Stimulated activated CD8-positive, alpha-beta memory T cell treated with anti-CD3 and anti-CD28 coated beads, Interleukin-4, amount 100 ng/mL, for 48 hours (primary cell): ENCODE data around the gene DLG2.

Experiments
- DNase-seq: peaks from one replicate; pipeline ENCODE4 v3.0.0-alpha.2; 2020

DLG2 gene

DNA sequence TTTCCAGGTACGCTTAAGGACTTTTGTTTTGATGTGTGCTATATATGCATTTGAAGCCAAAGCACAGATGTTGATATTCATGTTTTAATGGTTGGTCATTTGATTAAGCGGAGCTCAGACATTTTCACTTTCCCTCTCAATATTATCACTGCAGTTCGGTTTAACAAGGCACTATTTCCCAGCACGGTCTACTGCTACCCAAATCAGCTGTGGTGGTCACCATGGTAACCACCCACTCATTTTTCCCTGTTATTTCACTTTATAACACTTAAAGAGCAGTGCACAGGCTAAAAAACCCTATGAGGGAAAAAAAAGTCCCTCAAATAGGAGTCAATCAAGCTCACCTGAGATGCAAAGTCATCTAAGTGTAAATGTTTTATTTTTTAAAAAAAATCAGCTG, 1901.4 kb downstream of the DLG2 start:
- DNase-seq: no peak

DNA sequence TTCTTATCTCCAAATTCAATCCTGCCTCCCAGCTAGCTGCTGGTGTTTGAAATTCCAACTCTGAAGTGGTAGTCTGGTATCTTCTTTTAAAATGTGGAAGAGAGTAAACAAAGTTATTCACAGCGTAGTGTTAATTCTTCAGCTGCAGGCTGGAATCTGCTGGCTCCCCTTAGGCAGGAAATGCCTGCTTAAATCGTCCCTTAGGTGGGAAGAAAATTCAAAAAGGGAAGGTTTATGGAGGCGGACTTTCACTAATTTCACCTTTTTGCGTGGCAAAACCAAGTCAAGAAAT, 1901.9 kb downstream of the DLG2 start:
- no peak for DNase-seq

DNA sequence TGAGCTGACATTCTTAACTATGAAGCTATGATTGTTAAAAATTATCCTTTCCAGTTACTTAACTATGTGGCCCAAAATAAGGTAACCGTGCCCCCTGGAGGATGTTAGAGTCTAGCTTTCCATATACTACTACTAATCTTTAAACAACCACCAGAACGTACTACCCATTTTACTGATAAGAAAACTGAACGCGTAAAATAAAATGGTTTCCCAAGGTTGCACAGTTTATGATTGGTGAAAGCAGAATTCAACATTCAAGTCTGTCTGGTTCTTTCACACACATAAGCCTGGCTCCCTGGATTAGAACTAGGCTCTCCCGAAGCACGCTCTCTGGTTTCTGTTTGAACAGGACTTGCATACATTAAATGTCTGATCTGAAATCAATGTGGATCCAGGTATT, 1903.1 kb downstream of the DLG2 start:
- no peak for DNase-seq

DNA sequence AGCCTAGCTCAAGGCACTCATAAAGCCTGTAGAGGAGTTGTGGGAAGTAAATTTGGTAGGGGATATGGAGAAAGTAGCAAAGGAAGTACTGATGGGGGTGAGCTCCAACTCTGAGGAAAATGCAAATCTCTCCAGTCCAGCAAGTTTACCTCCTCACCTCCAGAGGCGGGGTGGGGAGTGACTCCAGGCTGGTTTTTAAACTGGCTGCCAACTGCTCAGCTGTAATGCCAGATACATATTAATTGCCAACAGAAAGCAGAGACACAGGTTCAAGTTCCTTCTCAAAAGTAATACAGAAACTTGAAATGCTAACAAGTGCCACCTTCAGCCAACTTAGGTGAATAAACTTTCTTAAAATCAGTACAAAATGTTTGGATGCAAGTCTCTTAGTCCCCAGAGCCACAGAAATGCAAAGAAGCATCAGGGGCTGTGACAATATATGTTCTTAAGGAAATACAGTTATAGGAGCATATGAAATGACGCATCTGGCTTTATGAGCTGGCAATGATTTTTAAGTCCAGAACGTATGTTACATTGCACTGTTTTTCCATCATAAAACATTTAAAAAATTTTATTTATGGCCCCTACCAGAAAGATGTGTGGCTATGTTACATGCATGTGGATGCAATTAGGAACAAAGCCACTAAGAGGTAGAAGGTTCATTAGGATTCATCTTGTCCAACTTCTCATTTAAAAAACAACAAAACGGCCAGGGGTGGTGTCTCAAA, 1904.6 kb downstream of the DLG2 start:
- no peak for DNase-seq

DNA sequence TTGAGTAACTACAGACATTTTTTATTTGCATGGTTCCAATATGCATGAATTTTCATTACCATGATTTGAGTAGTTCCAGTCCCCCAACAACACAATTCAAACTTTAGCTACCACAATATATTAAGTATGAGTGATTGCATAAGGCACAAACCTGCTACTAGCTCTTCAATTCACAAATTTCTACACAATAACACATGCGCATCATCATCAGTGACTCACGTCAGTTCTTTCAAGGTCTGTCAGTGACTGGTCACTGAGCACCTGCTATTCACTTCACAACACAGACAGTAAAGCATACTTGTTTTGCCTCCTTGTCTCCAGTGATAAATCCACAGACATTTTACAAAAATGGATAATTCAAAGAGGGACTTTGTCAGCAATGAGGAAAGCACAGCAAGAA, 1905.9 kb downstream of the DLG2 start:
- no peak for DNase-seq

DNA sequence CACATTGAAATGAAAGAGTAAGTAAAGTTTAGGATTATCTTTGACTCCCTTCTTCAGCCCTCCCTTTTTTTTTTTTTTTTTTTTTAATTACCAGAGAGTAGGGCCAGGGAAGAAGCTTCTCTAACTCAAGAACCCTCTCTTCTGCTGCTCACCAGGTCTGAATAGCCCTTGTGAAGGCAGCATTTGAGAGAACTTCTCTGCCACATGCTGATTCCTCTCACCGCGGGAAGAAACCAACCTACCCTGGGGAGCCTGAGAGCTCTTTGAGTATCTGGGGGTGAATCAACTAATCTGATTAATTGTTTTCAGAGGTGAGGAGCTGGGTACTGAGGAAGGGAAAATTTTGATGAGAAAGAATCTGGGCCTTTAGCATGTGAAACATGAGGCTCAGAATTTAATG, 1906.5 kb downstream of the DLG2 start:
- no peak for DNase-seq

DNA sequence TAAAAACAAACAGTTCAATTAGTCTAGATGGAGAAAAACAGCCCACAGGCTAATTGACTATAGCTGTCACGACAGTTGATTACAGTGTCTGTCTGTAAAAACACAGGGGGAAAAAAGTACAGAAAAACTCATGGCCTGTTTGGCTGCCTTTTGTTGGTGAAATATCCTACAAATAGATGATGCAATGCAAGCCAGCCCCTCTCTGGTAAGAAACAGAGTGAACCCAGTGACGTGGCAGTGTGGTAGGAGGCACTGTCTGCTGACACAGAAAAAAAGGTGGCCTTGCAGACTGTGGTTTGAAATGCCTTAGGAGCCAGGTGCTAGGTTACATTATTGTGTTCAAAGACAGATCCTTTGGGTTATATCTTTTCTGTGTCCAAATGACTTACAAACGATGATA, 1909.6 kb downstream of the DLG2 start:
- DNase-seq: no peak

DNA sequence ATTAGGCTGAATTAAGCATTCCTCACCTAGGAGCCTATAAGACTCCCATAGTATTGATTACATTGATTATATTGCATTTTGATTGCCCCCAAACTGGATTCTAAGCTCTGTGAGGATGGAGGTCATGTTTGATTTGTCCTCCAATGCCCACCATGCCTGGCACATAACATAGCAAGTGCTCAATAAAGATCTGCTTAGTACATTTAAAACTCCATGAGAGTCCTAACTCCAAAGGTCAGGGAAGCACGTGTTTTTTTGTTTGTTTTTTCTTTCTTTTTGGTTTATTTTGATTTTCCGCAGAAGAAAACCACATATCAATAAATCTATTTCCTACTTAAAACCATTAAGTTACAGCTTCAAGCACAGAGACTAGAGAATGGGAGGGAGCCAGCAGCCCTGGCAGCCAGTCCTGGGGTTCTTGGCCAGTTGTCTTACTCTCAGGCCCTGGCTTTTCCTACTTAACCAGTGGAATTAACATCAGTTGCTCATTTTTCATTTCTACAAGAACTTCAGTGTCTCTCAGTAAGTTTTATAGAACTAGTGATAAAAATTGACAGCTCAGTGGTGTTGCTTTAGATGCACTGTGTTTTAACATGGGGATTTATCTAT, 1911.1 kb downstream of the DLG2 start:
- no peak for DNase-seq

DNA sequence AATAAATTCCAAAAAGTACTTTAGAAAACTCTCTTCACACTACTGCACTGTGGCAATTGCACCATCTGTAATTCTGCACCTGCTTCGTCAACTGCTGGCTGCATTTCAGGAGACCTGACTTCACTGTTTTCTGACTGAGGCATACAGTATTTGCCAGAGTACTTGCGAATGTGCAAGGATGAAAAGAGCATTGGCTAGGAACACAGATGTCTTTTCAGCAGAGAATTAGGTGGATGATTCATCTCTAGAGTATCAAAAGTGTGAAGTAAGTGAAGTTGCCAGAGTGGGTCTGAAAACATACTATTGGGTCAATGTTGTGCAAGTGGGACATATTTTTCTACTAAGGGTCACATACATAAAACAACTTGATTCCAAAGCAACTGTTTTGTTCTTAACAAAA, 1913.4 kb downstream of the DLG2 start:
- no peak for DNase-seq

DNA sequence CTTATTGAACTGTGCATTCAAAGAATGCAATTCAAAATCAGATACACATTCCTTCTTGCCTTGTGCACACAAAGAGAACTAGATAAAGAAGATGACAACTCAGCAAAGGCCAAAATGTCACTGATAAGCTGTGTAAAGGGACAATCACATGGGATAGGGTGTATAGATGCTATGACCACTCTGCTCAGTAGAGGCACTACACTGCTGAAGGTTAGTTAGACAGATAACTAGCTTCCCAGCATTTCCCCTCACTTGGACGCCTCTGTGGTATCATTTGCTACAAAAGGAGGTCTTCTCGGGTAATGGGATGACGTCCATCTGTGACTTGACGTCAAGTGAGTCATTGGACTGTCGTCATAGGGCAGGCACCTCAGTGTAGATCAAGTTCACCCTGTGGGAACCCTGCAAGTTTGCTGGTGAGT, 1916.0 kb downstream of the DLG2 start:
- no peak for DNase-seq

DNA sequence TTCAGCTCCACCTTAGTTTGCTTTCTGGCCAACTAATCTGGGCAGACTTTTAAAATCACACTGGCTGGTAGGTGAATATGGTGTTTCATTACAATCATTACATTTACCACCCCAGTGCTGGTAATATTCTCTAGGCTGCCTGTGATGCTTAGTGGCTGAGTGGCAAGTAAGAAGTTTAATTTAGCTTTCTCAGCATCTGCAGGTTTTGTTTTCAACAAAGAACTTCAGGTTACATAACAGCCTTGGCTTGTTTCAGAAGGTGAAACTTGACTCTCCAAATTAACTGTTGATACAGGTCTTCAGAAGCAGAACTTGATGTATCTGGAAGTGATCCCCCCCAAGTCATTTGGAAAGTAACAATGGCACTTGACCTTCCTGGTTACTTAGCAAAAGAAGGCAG, 1917.7 kb downstream of the DLG2 start:
- DNase-seq: no peak

DNA sequence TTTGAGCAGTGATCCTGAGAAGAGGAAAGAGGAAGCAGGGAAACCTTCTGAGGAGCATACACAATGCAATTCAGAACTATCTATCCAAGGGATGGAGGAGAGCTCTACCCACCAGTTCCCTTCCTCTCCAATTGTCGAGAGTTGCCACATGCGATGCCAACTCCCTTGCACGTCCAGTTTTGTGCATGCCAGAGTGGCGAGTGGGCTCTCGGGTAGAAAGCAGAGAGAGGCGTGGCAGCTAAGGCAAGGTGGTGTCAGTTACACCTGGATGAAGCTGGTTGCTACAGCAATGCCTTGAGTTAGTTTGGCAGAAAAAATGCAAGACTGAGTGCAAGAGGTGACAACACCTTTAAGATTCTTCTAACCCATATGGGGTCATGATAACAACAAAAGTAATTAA, 1920.6 kb downstream of the DLG2 start:
- DNase-seq: no peak

DNA sequence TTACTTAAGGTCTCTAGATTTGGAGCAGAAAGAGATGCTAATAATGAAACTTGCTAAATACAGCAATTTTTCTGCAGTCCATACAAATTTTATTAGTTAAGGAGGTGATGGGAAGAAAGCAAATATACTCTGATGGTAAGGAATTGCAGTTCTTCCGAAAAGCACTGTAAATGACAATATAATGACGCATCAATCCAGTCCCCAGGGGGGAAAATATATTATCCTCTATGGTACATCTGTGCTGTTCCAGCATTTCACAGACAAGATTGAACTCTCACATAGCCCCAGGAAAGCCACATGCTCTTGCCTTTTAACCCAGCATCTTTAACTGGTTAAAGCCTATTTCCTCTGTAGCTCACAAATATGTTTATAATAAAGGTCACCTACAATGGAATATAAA, 1924.3 kb downstream of the DLG2 start:
- no peak for DNase-seq

DNA sequence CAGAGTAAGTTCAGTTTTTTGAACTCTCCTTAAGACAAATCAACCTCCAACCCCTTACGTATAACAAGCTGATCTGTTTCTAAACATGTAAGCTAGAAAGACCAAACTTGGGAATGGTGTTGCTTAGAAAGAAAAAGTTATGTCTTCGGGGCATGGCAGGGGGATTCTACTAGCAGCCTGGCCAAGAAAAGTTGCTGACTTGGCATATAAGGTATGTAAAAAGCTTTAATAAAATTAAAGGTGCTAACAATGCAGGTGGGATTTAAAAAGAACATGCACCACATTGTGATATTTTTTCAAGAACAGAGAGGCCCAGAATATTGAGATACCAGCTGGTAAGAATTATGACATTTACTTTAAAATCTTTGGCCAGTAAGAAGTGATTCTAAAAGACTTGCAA, 1929.6 kb downstream of the DLG2 start:
- DNase-seq: no peak

DNA sequence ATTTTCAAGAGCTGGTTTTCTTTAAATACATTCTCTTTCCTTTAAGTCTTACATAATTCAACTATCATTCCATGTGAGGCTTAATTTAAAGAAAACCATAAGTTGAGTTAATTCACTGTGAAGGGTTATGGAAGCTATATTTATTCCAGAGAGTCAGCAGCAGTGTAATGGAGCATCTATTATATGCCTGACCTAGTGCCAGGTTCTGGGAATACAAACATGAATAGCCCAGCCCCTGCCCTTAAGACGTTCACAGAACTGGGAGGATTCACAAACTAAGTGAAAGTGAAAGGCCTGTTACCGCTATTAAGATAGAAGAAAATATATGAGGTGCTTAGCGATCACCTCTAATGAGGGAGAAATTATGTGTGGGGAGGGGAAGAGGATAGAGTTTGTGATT, 1932.1 kb downstream of the DLG2 start:
- DNase-seq: no peak

DNA sequence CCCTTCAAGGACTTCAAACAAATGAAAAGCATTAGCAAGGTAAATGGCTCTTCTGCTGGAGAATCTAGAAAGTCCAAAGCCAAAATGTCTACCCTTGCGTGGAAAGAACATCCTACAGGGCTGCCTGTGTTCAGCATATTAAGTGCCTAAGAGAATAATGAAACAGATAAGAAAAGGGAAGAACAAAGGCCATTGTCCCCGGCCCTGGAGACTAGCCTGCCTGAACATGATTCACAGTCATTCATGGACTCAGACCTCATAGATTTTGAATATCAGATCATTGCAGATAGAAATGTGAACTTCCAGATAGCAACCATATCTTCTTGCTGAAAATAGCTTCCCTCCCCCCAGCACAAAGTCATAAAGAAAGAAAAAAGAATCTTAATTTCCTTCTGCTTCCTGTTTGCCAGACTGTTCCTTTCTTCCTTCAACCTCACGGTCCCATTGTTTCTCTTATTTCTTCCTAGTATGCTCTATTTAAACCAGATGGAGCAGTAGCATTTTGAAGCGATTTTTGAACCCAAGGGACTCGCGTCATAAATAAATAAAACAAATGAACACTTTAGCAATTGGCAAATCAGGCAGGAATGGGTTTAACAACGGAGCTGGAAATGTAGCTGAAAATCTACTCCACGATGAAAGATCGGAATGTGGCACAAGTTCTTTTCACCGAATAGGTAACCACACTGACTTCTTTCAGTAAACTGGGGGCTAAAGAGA, 1932.8 kb downstream of the DLG2 start:
- DNase-seq: no peak

DNA sequence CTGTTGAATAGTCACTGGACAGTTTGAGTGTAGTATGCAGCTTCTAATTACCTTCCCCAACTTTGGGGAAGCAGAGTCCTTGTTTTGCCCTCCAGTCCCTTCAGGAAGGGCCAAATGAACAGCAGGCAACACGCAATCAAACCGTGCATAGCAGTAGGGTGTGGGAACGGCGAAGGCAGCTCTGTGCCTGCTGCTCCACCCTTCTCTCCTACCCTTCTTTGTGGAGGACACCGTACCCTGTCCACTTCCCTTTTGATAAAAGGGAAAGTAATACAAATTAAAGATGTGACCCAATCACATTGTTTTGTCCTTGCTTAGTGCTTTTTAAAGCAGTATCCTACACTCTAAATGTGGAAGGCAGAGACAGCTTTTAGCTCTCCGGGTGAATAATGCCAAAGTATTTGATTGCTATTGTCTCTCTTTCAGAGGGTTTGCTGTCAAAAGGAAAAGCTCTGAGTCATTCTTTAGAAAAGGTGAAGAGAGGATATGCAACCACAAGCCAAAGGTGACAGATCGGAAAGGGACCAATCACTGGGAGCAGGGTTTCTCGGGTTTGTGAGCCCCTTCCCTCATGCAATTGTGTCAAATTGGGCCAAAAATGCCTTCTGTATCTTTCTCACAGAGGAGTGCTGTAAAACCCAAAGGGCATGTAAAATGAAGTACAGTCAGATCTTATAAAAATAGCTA, 1933.7 kb downstream of the DLG2 start:
- DNase-seq: no peak

DNA sequence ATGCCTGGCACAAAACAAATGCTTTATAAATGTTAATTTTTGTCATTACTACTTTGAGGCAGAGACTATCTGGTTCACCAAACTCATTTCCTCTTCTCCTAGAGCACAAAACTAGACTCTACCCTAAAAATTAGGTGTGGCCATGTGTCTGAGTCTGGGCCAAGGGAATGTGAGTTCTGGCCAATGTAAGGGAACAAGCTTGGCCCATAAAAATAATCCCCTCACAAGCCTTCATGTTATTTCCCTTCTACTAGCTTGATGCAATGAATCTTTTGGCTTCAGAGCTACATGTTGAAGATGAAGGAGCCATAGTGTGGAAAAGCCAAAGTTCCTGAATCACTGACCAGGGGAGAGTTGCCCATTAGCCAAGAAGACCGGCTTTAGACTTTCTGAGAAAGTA, 1934.5 kb downstream of the DLG2 start:
- DNase-seq: no peak

DNA sequence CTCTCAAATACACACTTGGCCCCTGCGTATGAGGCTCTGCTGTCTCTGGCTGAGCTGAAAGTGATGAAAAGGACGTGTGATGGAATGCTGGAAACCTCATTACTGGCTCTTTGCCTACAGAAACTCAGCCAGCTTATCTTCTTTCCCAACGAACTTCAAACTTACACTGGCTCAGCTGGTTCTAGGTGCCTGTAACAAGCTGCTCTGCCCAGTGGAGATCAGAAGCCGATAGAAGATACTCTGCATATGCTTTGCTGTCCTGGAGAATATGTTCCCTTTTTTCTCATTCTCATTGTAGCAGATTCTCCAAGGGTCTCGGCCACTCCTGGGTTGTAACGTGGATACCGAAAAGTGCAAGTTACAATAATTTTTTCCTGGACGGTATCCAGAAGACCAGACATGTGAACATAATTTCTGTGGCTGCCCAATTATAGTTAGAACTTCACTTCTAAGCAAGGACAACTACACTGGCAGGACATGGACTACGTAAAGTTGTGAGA, 1935.6 kb downstream of the DLG2 start:
- DNase-seq: no peak

DNA sequence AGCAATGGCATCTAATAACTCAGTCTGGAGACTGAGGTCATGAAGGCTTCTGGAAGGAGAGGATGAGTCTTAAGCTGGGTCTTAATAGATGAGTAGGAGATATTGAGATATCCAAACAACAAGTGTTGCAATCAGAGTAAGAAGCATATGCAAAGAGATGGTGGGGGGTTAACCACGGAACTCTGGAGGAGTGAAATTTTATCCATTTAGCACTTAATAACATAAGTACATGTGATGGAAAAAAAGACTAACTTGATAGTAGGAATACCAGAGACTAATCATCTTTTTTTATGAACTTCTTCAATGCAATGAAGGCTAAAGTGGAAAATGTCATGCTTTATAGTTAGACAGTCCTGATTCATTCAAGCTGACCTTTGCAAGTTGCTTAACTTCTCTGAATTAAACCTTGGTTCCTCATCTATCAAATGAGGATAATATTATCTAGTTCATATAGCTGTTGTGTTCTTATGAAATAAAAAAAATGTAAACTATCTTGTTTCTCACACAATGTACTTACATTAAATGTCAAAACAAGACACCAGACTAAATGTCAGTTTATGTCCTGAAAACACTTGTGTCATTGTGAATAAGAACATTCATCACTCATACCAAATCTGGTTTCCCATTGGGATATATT, 1937.9 kb downstream of the DLG2 start:
- DNase-seq: no peak

DNA sequence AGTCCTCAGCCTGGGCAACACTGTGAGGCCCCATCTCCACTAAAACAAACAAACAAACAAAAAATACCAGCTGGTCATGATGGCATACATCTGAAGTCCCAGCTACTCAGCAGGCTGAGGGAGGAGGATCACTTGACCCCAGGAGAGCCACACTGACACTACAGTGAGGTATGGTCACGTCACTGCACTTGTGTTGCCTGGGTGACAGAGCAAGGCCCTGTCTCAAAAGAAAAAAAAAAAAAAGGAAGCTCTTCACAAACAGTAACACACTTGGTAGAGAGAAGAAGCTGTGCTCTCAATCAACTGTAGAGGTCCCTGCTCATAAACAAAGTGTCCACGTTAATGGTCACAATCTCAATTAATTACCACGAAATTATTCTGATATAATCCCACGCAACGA, 1939.4 kb downstream of the DLG2 start:
- no peak for DNase-seq

DNA sequence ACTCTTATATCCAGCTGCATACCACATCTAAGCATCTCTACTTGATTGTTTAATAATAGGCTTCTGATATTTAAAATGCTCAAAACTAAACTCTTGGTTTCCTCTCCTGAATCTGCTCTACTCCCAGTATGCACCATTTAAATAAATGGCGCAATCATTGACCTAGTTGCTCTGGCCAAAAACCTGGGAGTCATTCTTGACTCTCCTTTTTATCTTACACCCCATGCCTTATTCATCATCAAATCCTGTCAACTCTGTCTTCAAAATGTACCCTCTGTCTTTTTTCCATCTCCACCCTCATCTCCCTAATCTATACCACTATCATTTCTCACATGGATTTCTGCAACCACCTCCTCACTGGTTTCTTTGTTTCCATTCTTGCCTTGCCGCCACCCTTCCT, 1941.4 kb downstream of the DLG2 start:
- DNase-seq: no peak

DNA sequence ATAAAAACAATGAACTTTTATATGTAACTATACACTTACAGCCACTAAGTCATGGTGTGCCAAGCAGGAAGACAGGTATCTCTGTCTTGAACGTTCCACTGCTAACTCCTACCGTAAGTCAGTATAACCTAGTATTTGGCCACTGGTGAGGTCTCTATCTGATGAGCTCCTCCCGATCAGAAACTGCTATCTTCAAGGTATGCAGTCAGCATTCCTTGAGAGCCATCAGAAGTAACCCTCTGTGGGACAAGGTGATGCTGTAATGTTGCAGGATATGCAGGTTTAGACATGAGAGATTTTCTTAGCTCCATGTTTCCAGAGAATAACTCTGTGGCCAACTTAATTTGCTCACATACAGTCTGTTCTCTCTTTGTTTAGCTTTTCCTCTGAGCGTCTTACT, 1943.1 kb downstream of the DLG2 start:
- DNase-seq: no peak

DNA sequence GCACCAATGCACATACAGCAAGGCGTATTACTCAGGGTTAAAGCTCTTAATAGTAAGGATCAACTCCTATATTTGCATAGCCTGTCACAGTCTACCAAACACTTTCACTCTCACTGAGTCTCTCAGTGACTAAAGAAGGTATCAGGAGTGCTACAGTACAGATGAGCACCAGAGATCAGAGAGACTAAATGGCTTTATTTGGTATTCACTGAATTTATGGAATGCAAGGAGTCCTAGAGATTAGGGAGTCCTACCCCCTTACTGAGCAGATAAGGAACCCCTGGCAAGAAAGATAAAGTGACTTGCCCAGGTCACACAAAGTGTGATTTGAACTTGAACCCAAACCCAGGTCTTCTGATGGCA, 1944.6 kb downstream of the DLG2 start:
- DNase-seq: no peak
